ENCODE measurements around the gene PDGFB. TPM values are rescaled to one million over a fixed set of nuclear protein-coding genes. Genes with fewer than 3 reads are reported as not detected.

PDGFB gene
- total RNA-seq, 2 experiments from 2014 or later = 6.4 to 6.5 TPM

- H3K4me1 Mint-ChIP-seq = peaks cover 56% of the 10 kb centered on the region
- peaks cover 53% of the 10 kb centered on the region for H3K27me3 Mint-ChIP-seq
- POLR2A ChIA-PET = no interaction called here
- CTCF ChIA-PET = interaction anchor here (1.3 kb wide), 1 partner anchor 66 kb away, joined by 5 read pairs; no protein-coding TSS in a partner anchor
- H3K27ac Mint-ChIP-seq = no peak overlapping the region
- H3K36me3 Mint-ChIP-seq (ENCODE audit: low read depth) = peaks cover 10% of the 10 kb centered on the region
- no peaks in the 10 kb centered on the region for H3K9me3 Mint-ChIP-seq
- DNase-seq = no peak
- no peak overlapping the region for H3K4me3 Mint-ChIP-seq
Observed at GRCh38 chr22:39237318-39238100, 7.3 kb downstream of the PDGFB start.

GRCh38 chr22:39236321-39237317 lies 8.2 kb downstream of the PDGFB start:
- H3K4me1 Mint-ChIP-seq = peaks cover 53% of the 10 kb centered on the region
- H3K27ac Mint-ChIP-seq = no peak overlapping the region
- ChIA-PET CTCF (interaction anchor here (0.6 to 1.3 kb wide), 2 partner anchors 25 to 65 kb away, joined by 4 to 5 read pairs; no protein-coding TSS in a partner anchor), POLR2A (interaction anchor here (1.5 kb wide), 1 partner anchor 82 kb away, joined by 4 read pairs; the partner anchor contains the start of gene RPL3)
- peaks cover 51% of the 10 kb centered on the region for H3K27me3 Mint-ChIP-seq
- DNase-seq = peak; percentile 59
- H3K4me3 Mint-ChIP-seq = no peak overlapping the region
- H3K36me3 Mint-ChIP-seq (ENCODE audit: low read depth) = peaks cover 9% of the 10 kb centered on the region
- no peaks in the 10 kb centered on the region for H3K9me3 Mint-ChIP-seq

GRCh38 chr22:39234867-39235687 lies 9.7 kb downstream of the PDGFB start:
- Mint-ChIP-seq H3K4me3 (no peak overlapping the region), H3K27ac (no peak overlapping the region), H3K4me1 (peaks cover 38% of the 10 kb centered on the region), H3K36me3 (ENCODE audit: low read depth) (peaks cover 3% of the 10 kb centered on the region), H3K27me3 (peaks cover 38% of the 10 kb centered on the region), H3K9me3 (no peaks in the 10 kb centered on the region)
- ChIA-PET POLR2A (interaction anchor here (1.5 kb wide), 1 partner anchor 84 kb away, joined by 4 read pairs; the partner anchor contains the start of gene RPL3), CTCF (no interaction called here)
- DNase-seq = no peak

GRCh38 chr22:39234472-39234787 lies 10.4 kb downstream of the PDGFB start:
- CTCF ChIA-PET = no interaction called here
- Mint-ChIP-seq H3K27ac (no peak overlapping the region), H3K27me3 (peaks cover 38% of the 10 kb centered on the region), H3K4me3 (no peak overlapping the region), H3K36me3 (ENCODE audit: low read depth) (peaks cover 3% of the 10 kb centered on the region), H3K4me1 (peaks cover 31% of the 10 kb centered on the region), H3K9me3 (no peaks in the 10 kb centered on the region)
- POLR2A ChIA-PET = no interaction called here
- DNase-seq = no peak

- no peak overlapping the region for H3K27ac Mint-ChIP-seq
- peaks cover 6% of the 10 kb centered on the region for H3K36me3 Mint-ChIP-seq (ENCODE audit: low read depth)
- POLR2A ChIA-PET = no interaction called here
- CTCF ChIA-PET = no interaction called here
- H3K9me3 Mint-ChIP-seq = no peaks in the 10 kb centered on the region
- H3K4me3 Mint-ChIP-seq = no peak overlapping the region
- peaks cover 38% of the 10 kb centered on the region for H3K27me3 Mint-ChIP-seq
- DNase-seq = no peak
- peaks cover 28% of the 10 kb centered on the region for H3K4me1 Mint-ChIP-seq
Observed at GRCh38 chr22:39233710-39234471, 10.9 kb downstream of the PDGFB start.

GRCh38 chr22:39232806-39233709 lies 11.7 kb downstream of the PDGFB start:
- H3K4me3 Mint-ChIP-seq = no peak overlapping the region
- H3K27ac Mint-ChIP-seq = no peak overlapping the region
- no peaks in the 10 kb centered on the region for H3K9me3 Mint-ChIP-seq
- H3K27me3 Mint-ChIP-seq = peaks cover 32% of the 10 kb centered on the region
- peaks cover 26% of the 10 kb centered on the region for H3K4me1 Mint-ChIP-seq
- POLR2A ChIA-PET = no interaction called here
- CTCF ChIA-PET = no interaction called here
- no peak for DNase-seq
- peaks cover 6% of the 10 kb centered on the region for H3K36me3 Mint-ChIP-seq (ENCODE audit: low read depth)

GRCh38 chr22:39232246-39232645 lies 12.5 kb downstream of the PDGFB start:
- ChIA-PET CTCF (no interaction called here), POLR2A (interaction anchor here (0.7 kb wide), 1 partner anchor 123 kb away, joined by 5 read pairs; no protein-coding TSS in a partner anchor)
- no peaks in the 10 kb centered on the region for H3K9me3 Mint-ChIP-seq
- peaks cover 24% of the 10 kb centered on the region for H3K27me3 Mint-ChIP-seq
- H3K27ac Mint-ChIP-seq = no peak overlapping the region
- peaks cover 6% of the 10 kb centered on the region for H3K36me3 Mint-ChIP-seq (ENCODE audit: low read depth)
- no peak for DNase-seq
- no peak overlapping the region for H3K4me3 Mint-ChIP-seq
- H3K4me1 Mint-ChIP-seq = peaks cover 21% of the 10 kb centered on the region

- Mint-ChIP-seq H3K4me3 (no peak overlapping the region), H3K4me1 (peaks cover 13% of the 10 kb centered on the region), H3K27ac (no peak overlapping the region), H3K9me3 (no peaks in the 10 kb centered on the region), H3K27me3 (peaks cover 16% of the 10 kb centered on the region), H3K36me3 (ENCODE audit: low read depth) (peaks cover 6% of the 10 kb centered on the region)
- ChIA-PET POLR2A (interaction anchor here (0.7 to 2.7 kb wide), 2 partner anchors 10 to 122 kb away, joined by 5 to 8 read pairs; no protein-coding TSS in a partner anchor), CTCF (no interaction called here)
- DNase-seq = no peak
Observed at GRCh38 chr22:39231197-39231950, 13.4 kb downstream of the PDGFB start.

GRCh38 chr22:39230261-39231196 lies 14.3 kb downstream of the PDGFB start:
- Mint-ChIP-seq H3K27ac (no peak overlapping the region), H3K27me3 (peaks cover 12% of the 10 kb centered on the region), H3K36me3 (ENCODE audit: low read depth) (peaks cover 6% of the 10 kb centered on the region), H3K9me3 (no peaks in the 10 kb centered on the region), H3K4me1 (peaks cover 5% of the 10 kb centered on the region), H3K4me3 (no peak overlapping the region)
- POLR2A ChIA-PET = interaction anchor here (2.7 kb wide), 1 partner anchor 10 kb away, joined by 8 read pairs; no protein-coding TSS in a partner anchor
- no peak for DNase-seq
- CTCF ChIA-PET = no interaction called here

GRCh38 chr22:39229688-39230260 lies 15.0 kb downstream of the PDGFB start:
- H3K36me3 Mint-ChIP-seq (ENCODE audit: low read depth) = peaks cover 6% of the 10 kb centered on the region
- H3K9me3 Mint-ChIP-seq = no peaks in the 10 kb centered on the region
- H3K27ac Mint-ChIP-seq = no peak overlapping the region
- POLR2A ChIA-PET = interaction anchor here (2.7 kb wide), 1 partner anchor 11 kb away, joined by 8 read pairs; no protein-coding TSS in a partner anchor
- no peak overlapping the region for H3K4me3 Mint-ChIP-seq
- no peaks in the 10 kb centered on the region for H3K4me1 Mint-ChIP-seq
- CTCF ChIA-PET = interaction anchor here (1.8 kb wide), 1 partner anchor 59 kb away, joined by 6 read pairs; no protein-coding TSS in a partner anchor
- DNase-seq = no peak
- peaks cover 11% of the 10 kb centered on the region for H3K27me3 Mint-ChIP-seq

All from activated CD4-positive, alpha-beta memory T cell treated with anti-CD3 and anti-CD28 coated beads, Interleukin-2, amount 10 ng/mL, durations not matched to agents 7 days and 5 days (primary cell).